SK-N-SH treated with all-trans-retinoic acid at 6 μM for 48 hours (cell line): ENCODE data around the gene CSGALNACT2.

Experiments used
- ATAC-seq: fragments of 200-7000 bp; cut with Tn5 transposase; 3 replicates; pipeline ENCODE4 v1.9.1; 2020; ENCODE audit warnings: mild to moderate bottlenecking, moderate library complexity
- ARNTL ChIP-seq: fragments of 450-650 bp; formaldehyde crosslinking; IDR thresholded peaks from 2 replicates; pipeline ENCODE4 v1.5.0; 2020; ENCODE audit warnings: low read depth, mild to moderate bottlenecking, moderate library complexity, borderline replicate concordance
- BACH2 ChIP-seq: fragments of 250-450 bp; sonication (Bioruptor Pico); IDR thresholded peaks from 2 replicates; pipeline ENCODE4 v1.9.0; 2021; ENCODE audit warnings: mild to moderate bottlenecking, borderline replicate concordance
- CSDC2 ChIP-seq: fragments of 250-450 bp; sonication (Bioruptor Pico); IDR thresholded peaks from 2 replicates; pipeline ENCODE4 v1.5.0; 2020; ENCODE audit warnings: mild to moderate bottlenecking, moderate library complexity
- ESRRG ChIP-seq: fragments of 250-450 bp; sonication (Bioruptor Pico); IDR thresholded peaks from 2 replicates; pipeline ENCODE4 v1.6.1; 2021; ENCODE audit warnings: mild to moderate bottlenecking
- GLIS3 ChIP-seq: fragments of 250-450 bp; sonication (Bioruptor Pico); IDR thresholded peaks from 2 replicates; pipeline ENCODE4 v1.5.0; 2020; ENCODE audit warnings: mild to moderate bottlenecking, moderate library complexity
- ISL1 ChIP-seq: fragments of 250-450 bp; sonication (Bioruptor Pico); IDR thresholded peaks from 2 replicates; pipeline ENCODE4 v2.1.2; 2022; ENCODE audit warnings: mild to moderate bottlenecking, moderate library complexity
- OSR1 ChIP-seq: fragments of 250-450 bp; sonication (Bioruptor Pico); IDR thresholded peaks from 2 replicates; pipeline ENCODE4 v1.8.0; 2022; ENCODE audit warnings: moderate library complexity, mild to moderate bottlenecking, inconsistent platforms
- PPARA ChIP-seq: fragments of 250-450 bp; sonication (Bioruptor Pico); IDR thresholded peaks from 2 replicates; pipeline ENCODE4 v1.5.0; 2020; ENCODE audit warnings: mild to moderate bottlenecking, borderline replicate concordance
- RARB ChIP-seq: fragments of 250-450 bp; sonication (Bioruptor Pico); IDR thresholded peaks from 2 replicates; pipeline ENCODE4 v1.8.0; 2021; ENCODE audit warnings: mild to moderate bottlenecking, moderate library complexity
- SNAI2 ChIP-seq: fragments of 250-450 bp; sonication (Bioruptor Pico); IDR thresholded peaks from 2 replicates; pipeline ENCODE4 v1.5.0; 2020; ENCODE audit warnings: mild to moderate bottlenecking, moderate library complexity
- TOX ChIP-seq: fragments of 250-450 bp; sonication (Bioruptor Pico); IDR thresholded peaks from 2 replicates; pipeline ENCODE4 v1.8.0; 2021; ENCODE audit warnings: mild to moderate bottlenecking, moderate library complexity, borderline replicate concordance
- ZFP3 ChIP-seq: fragments of 250-450 bp; sonication (Bioruptor Pico); IDR thresholded peaks from 2 replicates; pipeline ENCODE4 v1.5.0; 2020; ENCODE audit warnings: mild to moderate bottlenecking, moderate library complexity
- ZFP30 ChIP-seq: fragments of 450-650 bp; formaldehyde crosslinking; IDR thresholded peaks from 2 replicates; pipeline ENCODE4 v1.5.0; 2022; ENCODE audit warnings: mild to moderate bottlenecking, moderate library complexity
- ZNF565 ChIP-seq: fragments of 450-650 bp; formaldehyde crosslinking; conservative IDR thresholded peaks from 2 replicates; pipeline ENCODE4 v1.5.0; 2020; ENCODE audit warnings: low read depth, mild to moderate bottlenecking, moderate library complexity
- ZNF70 ChIP-seq: fragments of 450-650 bp; formaldehyde crosslinking; IDR thresholded peaks from 2 replicates; pipeline ENCODE4 v1.5.0; 2020; ENCODE audit warnings: mild to moderate bottlenecking, moderate library complexity
- TF ChIP-seq, protein P1 (sequence below): fragments of 250-450 bp; sonication (Bioruptor Pico); IDR thresholded peaks from 2 replicates; pipeline ENCODE4 v1.5.1; 2020; ENCODE audit warnings: low read depth, mild to moderate bottlenecking, moderate library complexity
- TF ChIP-seq, protein P2 (sequence below): fragments of 250-450 bp; sonication (Bioruptor Pico); IDR thresholded peaks from 2 replicates; pipeline ENCODE4 v1.5.1; 2021; ENCODE audit warnings: mild to moderate bottlenecking, moderate library complexity
- TF ChIP-seq, protein P3 (sequence below): fragments of 250-450 bp; sonication (Bioruptor Pico); IDR thresholded peaks from 2 replicates; pipeline ENCODE4 v1.8.0; 2021; ENCODE audit warnings: low read depth, mild to moderate bottlenecking, moderate library complexity, borderline replicate concordance
- TF ChIP-seq, protein P4 (sequence below): fragments of 250-450 bp; sonication (Bioruptor Pico); IDR thresholded peaks from 2 replicates; pipeline ENCODE4 v1.5.0; 2020; ENCODE audit warnings: mild to moderate bottlenecking, moderate library complexity

CSGALNACT2 gene

DNA sequence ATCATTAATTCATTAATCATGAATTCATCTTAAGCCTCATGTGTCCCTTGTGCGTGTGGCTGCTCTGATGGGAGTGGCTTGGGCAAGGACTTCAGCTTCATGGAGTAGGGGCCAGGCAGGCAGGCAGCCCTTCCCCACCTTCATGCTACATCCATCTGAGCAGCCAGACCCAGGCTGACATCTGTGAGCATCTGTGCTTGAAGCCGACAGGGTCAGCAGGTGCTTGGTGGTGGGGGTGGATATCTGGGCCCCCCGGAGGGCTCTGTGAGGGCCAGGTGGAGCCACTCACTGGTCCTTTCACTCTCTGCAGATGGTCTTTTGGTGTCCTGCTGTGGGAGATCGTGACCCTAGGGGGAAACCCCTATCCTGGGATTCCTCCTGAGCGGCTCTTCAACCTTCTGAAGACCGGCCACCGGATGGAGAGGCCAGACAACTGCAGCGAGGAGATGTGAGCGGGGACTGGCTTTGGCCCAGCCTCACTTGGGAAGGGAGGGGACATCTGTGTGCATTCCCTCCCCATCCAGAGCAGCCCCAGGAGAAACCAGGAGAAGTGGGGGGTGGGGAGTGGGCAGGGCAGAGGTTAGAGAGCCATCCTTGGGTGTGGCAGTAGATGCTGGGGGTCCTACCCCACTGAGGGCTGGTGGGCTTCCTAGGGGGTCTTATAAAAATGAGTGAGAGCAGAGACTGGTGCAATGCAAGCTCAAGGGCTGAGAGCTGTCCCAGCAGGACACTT is 14.7 kb upstream of the CSGALNACT2 start:
- no peak for ATAC-seq
- TF ChIP-seq, protein P1, sequence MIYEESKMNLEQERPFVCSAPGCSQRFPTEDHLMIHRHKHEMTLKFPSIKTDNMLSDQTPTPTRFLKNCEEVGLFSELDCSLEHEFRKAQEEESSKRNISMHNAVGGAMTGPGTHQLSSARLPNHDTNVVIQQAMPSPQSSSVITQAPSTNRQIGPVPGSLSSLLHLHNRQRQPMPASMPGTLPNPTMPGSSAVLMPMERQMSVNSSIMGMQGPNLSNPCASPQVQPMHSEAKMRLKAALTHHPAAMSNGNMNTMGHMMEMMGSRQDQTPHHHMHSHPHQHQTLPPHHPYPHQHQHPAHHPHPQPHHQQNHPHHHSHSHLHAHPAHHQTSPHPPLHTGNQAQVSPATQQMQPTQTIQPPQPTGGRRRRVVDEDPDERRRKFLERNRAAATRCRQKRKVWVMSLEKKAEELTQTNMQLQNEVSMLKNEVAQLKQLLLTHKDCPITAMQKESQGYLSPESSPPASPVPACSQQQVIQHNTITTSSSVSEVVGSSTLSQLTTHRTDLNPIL (CRISPR knock-in tag): no peak
- TF ChIP-seq BACH2 (CRISPR knock-in tag) (no peak), OSR1 (no peak), ISL1 (CRISPR knock-in tag) (no peak), SNAI2 (CRISPR knock-in tag) (no peak), PPARA (CRISPR knock-in tag) (no peak), ZFP30 (CRISPR knock-in tag) (no peak), TOX (CRISPR knock-in tag) (no peak), ZNF70 (CRISPR knock-in tag) (no peak), ZFP3 (no peak), ESRRG (CRISPR knock-in tag) (no peak), ZNF565 (no peak)
- TF ChIP-seq, protein P2, sequence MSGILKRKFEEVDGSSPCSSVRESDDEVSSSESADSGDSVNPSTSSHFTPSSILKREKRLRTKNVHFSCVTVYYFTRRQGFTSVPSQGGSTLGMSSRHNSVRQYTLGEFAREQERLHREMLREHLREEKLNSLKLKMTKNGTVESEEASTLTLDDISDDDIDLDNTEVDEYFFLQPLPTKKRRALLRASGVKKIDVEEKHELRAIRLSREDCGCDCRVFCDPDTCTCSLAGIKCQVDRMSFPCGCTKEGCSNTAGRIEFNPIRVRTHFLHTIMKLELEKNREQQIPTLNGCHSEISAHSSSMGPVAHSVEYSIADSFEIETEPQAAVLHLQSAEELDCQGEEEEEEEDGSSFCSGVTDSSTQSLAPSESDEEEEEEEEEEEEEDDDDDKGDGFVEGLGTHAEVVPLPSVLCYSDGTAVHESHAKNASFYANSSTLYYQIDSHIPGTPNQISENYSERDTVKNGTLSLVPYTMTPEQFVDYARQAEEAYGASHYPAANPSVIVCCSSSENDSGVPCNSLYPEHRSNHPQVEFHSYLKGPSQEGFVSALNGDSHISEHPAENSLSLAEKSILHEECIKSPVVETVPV (CRISPR knock-in tag): no peak
- TF ChIP-seq, protein P3, sequence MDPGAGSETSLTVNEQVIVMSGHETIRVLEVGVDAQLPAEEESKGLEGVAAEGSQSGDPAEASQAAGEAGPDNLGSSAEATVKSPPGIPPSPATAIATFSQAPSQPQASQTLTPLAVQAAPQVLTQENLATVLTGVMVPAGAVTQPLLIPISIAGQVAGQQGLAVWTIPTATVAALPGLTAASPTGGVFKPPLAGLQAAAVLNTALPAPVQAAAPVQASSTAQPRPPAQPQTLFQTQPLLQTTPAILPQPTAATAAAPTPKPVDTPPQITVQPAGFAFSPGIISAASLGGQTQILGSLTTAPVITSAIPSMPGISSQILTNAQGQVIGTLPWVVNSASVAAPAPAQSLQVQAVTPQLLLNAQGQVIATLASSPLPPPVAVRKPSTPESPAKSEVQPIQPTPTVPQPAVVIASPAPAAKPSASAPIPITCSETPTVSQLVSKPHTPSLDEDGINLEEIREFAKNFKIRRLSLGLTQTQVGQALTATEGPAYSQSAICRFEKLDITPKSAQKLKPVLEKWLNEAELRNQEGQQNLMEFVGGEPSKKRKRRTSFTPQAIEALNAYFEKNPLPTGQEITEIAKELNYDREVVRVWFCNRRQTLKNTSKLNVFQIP (CRISPR knock-in tag): no peak
- TF ChIP-seq, protein P4, sequence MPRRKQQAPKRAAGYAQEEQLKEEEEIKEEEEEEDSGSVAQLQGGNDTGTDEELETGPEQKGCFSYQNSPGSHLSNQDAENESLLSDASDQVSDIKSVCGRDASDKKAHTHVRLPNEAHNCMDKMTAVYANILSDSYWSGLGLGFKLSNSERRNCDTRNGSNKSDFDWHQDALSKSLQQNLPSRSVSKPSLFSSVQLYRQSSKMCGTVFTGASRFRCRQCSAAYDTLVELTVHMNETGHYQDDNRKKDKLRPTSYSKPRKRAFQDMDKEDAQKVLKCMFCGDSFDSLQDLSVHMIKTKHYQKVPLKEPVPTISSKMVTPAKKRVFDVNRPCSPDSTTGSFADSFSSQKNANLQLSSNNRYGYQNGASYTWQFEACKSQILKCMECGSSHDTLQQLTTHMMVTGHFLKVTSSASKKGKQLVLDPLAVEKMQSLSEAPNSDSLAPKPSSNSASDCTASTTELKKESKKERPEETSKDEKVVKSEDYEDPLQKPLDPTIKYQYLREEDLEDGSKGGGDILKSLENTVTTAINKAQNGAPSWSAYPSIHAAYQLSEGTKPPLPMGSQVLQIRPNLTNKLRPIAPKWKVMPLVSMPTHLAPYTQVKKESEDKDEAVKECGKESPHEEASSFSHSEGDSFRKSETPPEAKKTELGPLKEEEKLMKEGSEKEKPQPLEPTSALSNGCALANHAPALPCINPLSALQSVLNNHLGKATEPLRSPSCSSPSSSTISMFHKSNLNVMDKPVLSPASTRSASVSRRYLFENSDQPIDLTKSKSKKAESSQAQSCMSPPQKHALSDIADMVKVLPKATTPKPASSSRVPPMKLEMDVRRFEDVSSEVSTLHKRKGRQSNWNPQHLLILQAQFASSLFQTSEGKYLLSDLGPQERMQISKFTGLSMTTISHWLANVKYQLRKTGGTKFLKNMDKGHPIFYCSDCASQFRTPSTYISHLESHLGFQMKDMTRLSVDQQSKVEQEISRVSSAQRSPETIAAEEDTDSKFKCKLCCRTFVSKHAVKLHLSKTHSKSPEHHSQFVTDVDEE (CRISPR knock-in tag): no peak

DNA sequence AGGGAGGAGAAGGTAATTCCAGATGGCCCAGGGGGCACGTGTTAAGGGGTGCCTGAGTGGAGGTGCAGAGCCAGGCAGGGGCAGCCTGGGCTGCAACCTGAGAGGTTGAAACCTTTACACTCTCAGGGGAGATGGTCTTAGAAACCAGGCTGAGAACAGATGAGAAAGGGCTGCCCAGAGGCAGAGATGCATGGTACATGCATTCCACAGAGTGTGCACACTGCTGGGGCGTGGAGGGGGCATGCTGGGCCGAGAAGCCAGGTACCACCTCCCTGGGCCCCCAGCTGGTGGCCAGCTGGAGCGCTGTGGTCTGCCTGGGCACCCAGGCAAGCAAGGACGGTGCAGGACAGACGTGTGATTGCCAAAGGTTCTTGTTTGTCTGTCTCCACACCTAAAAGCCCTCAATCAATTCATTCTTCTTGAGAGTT is 14.1 kb upstream of the CSGALNACT2 start:
- no peak for TF ChIP-seq TOX (CRISPR knock-in tag)
- TF ChIP-seq RARB: no peak
- TF ChIP-seq PPARA (CRISPR knock-in tag): no peak

DNA sequence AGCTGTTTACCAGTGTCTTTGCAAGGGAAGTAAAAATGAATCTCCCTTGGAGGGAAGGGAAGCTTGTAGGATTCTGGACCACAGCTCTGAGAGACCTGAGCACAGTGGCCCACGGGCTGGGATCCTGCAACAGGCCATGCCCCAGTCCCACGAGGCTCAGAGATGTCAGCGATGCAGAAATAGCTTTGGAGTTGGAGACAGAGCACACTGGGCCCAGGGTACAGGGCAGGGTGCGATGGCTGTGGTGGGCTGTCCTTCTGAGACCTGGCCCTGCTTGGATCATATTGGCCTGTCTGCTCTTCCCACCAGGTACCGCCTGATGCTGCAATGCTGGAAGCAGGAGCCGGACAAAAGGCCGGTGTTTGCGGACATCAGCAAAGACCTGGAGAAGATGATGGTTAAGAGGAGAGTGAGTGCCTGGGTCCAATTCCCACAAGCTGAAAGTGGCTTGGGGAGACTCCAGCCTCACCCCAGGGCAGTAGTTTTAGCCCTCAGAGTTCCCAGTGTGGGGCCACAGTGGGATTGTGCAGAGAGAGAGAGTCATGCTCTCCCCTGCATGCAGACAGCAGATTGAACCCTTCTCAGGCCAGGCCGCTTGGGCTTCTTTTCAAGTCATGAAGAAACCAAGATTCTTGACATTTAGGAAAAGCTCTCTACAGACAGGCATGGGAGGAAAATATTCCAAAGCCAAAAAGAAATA is 13.5 kb upstream of the CSGALNACT2 start:
- ATAC-seq: no peak
- TF ChIP-seq, protein P4 (CRISPR knock-in tag): no peak
- no peak for TF ChIP-seq CSDC2 (CRISPR knock-in tag)
- TF ChIP-seq SNAI2 (CRISPR knock-in tag): no peak
- TF ChIP-seq GLIS3 (CRISPR knock-in tag): no peak
- TF ChIP-seq ISL1 (CRISPR knock-in tag): no peak
- TF ChIP-seq OSR1: no peak
- TF ChIP-seq RARB: no peak
- no peak for TF ChIP-seq ARNTL (CRISPR knock-in tag)
- TF ChIP-seq, protein P1 (CRISPR knock-in tag): no peak
- no peak for TF ChIP-seq ZNF70 (CRISPR knock-in tag)
- TF ChIP-seq, protein P3 (CRISPR knock-in tag): no peak
- TF ChIP-seq, protein P2 (CRISPR knock-in tag): no peak
- TF ChIP-seq ZNF565: no peak

More for the DNA sequence above, 14.1 kb upstream of the CSGALNACT2 start:
- ATAC-seq: no peak
